ENCODE measurements around the gene PREPL. TPM values are rescaled to one million over a fixed set of nuclear protein-coding genes. Genes with fewer than 3 reads are reported as not detected.

The PREPL gene
- total and polyA plus RNA-seq, 2 experiments from 2014 or later: 16.5 to 49.0 TPM

- TF ChIP-seq ZNF462 (CRISPR knock-in tag; IDR thresholded peaks at IDR 0.05) (no peak), JUNB (IDR thresholded peaks at IDR 0.05; ENCODE audit: unreplicated experiment) (no peak), ETS1 (IDR thresholded peaks at IDR 0.05) (no peak), EZH2 (IDR thresholded peaks at IDR 0.05; ENCODE audit: low read depth, unreplicated experiment) (no peak), POLR2AphosphoS5 (IDR thresholded peaks at IDR 0.05; ENCODE audit: low read depth) (no peak), EZH2phosphoT487 (IDR thresholded peaks at IDR 0.05; ENCODE audit: unreplicated experiment) (no peak)
Observed at GRCh38 chr2:44329343-44329742, 32.0 kb downstream of the PREPL start (continued).

GRCh38 chr2:44328750-44329149 lies 32.5 kb downstream of the PREPL start:
- H3K27me3 Mint-ChIP-seq (ENCODE audit: insufficient read depth, low read depth, poor library complexity): no peaks in the 10 kb centered on the region
- H3K4me1 ChIP-seq (ENCODE audit: insufficient read depth): no peaks in the 10 kb centered on the region
- no peak overlapping the region; the same call in 1 of the 2 replicates for H3K27ac Mint-ChIP-seq
- H3K4me2 ChIP-seq: no peak overlapping the region
- H3K27ac ChIP-seq (ENCODE audit: low read depth): no peak overlapping the region
- H3K9me2 ChIP-seq (ENCODE audit: insufficient read depth): no peaks in the 10 kb centered on the region
- ATAC-seq (no peak), DNase-seq (ENCODE audit: low spot score) (no peak)
- H2AFZ ChIP-seq: no peak overlapping the region
- H3K9me3 Mint-ChIP-seq: no peaks in the 10 kb centered on the region
- no peak overlapping the region for H3K4me3 Mint-ChIP-seq
- H3K36me3 ChIP-seq (ENCODE audit: insufficient read depth): no peaks in the 10 kb centered on the region
- H3K27me3 ChIP-seq (ENCODE audit: insufficient read depth): no peaks in the 10 kb centered on the region
- H4K20me1 ChIP-seq (replicated peaks; ENCODE audit: insufficient read depth): no peaks in the 10 kb centered on the region
- peaks cover 11% of the 10 kb centered on the region; the same call in 2 of the 3 replicates for H3K36me3 Mint-ChIP-seq (ENCODE audit: low read depth)
- no peaks in the 10 kb centered on the region for H3F3A ChIP-seq (replicated peaks; ENCODE audit: low read depth)
- H3K4me1 Mint-ChIP-seq: peaks cover 4% of the 10 kb centered on the region; the same call in 1 of the 3 replicates
- no peak overlapping the region for H3K4me3 ChIP-seq
- no peaks in the 10 kb centered on the region for H3K79me2 ChIP-seq (replicated peaks; ENCODE audit: insufficient read depth)
- TF ChIP-seq POLR2AphosphoS5 (IDR thresholded peaks at IDR 0.05; ENCODE audit: low read depth) (no peak), NANOG (IDR thresholded peaks at IDR 0.05; ENCODE audit: borderline replicate concordance) (no peak), ETS1 (IDR thresholded peaks at IDR 0.05) (no peak), ZNF462 (CRISPR knock-in tag; IDR thresholded peaks at IDR 0.05) (no peak)
